ENCODE measurements around the gene GAB1.

DNA sequence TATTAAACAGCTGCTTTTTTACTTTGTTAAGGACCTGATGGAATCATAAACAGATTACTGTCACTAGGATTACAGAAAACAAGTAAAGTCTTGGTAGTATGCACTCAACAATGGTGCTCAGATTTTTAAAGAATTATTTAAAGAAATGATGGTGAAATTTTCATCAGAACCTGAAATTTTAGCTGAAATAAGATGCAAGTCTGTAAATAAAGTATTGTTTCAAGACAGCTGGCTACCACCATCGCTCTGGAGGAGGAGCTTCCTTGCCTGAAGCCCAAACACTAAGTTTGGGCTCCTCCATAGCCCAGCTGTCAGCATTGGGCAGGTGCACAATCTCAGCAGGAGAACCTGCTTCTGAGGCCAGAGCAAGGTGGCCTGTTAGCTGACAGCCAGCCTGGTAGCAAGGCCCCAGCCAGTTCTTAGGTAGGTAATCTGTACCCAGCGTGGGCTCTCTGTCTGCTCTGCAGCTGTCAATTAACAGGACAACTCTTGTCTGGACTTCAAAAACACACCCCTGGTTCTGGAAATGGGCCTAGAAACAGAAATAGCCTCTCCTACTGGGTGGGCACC, 4.6 kb downstream of the GAB1 start:
- no peak for TF ChIP-seq POLR2A (IDR thresholded peaks at IDR 0.05)
- no peak for TF ChIP-seq CTCF (IDR thresholded peaks at IDR 0.05)

All from testis (tissue), 2 donors.